OCI-LY1 (cell line): ENCODE data around the gene MEIKIN.

Experiments
- H2AFZ ChIP-seq: fragments of 200-600 bp; sonication (generic), shearing (Covaris generic); 2 replicates; pipeline ENCODE4 v1.6.0; 2014; ENCODE audit warnings: antibody characterized with exemption, mild to moderate bottlenecking, low read length
- H3F3A ChIP-seq: fragments of 200-600 bp; sonication (generic), shearing (Covaris generic); 2 replicates; pipeline ENCODE4 v1.6.0; 2014; ENCODE audit warnings: mild to moderate bottlenecking, antibody characterized with exemption, low read length, moderate library complexity; ENCODE audit not compliant: insufficient read depth
- H3K27ac ChIP-seq: fragments of 200-600 bp; sonication (generic); 2 replicates; pipeline ENCODE4 v1.5.1; 2014; ENCODE audit warnings: low read length, mixed run types, mild to moderate bottlenecking, low read depth; ENCODE audit not compliant: poor library complexity, severe bottlenecking
- H3K27me3 ChIP-seq: fragments of 200-600 bp; sonication (generic); 2 replicates; pipeline ENCODE4 v1.6.0; 2014; ENCODE audit warnings: antibody characterized with exemption, mild to moderate bottlenecking, low read length, moderate library complexity; ENCODE audit not compliant: insufficient read depth
- H3K36me3 ChIP-seq: fragments of 200-600 bp; sonication (generic); 2 replicates; pipeline ENCODE4 v1.6.1; 2014; ENCODE audit warnings: mild to moderate bottlenecking, antibody characterized with exemption, low read length, moderate library complexity, mixed read lengths; ENCODE audit not compliant: insufficient read depth
- H3K4me1 ChIP-seq: fragments of 200-600 bp; sonication (generic); 2 replicates; pipeline ENCODE4 v1.5.1; 2014; ENCODE audit warnings: mild to moderate bottlenecking, low read length, moderate library complexity; ENCODE audit not compliant: insufficient read depth, severe bottlenecking
- H3K4me2 ChIP-seq: fragments of 200-600 bp; sonication (generic), shearing (Covaris generic); 2 replicates; pipeline ENCODE4 v1.6.1; 2014; ENCODE audit warnings: low read length
- H3K4me3 ChIP-seq: fragments of 200-600 bp; sonication (generic); 2 replicates; pipeline ENCODE4 v1.5.1; 2014; ENCODE audit warnings: low read length, low read depth, mild to moderate bottlenecking, mixed read lengths; ENCODE audit not compliant: poor library complexity, severe bottlenecking
- H3K79me2 ChIP-seq: fragments of 200-600 bp; shearing (Covaris generic); 2 replicates; pipeline ENCODE4 v1.6.1; 2016; ENCODE audit warnings: mixed run types, low read length, mixed read lengths; ENCODE audit not compliant: insufficient read depth
- H3K9ac ChIP-seq: fragments of 200-600 bp; sonication (generic), shearing (Covaris generic); 2 replicates; pipeline ENCODE4 v1.6.1; 2014; ENCODE audit warnings: mild to moderate bottlenecking, low read length, mixed read lengths
- H3K9me2 ChIP-seq: fragments of 200-600 bp; sonication (generic), shearing (Covaris generic); 2 replicates; pipeline ENCODE4 v1.6.1; 2014; ENCODE audit warnings: low read depth, mild to moderate bottlenecking, low read length, mixed read lengths
- H3K9me3 ChIP-seq: fragments of 200-600 bp; shearing (Covaris generic); 2 replicates; pipeline ENCODE4 v1.6.1; 2014; ENCODE audit warnings: low read length, mixed read lengths
- H4K20me1 ChIP-seq: fragments of 200-600 bp; sonication (generic), shearing (Covaris generic); 2 replicates; pipeline ENCODE4 v1.6.0; 2016; ENCODE audit warnings: mild to moderate bottlenecking, low read length; ENCODE audit not compliant: insufficient read depth
- EZH2 ChIP-seq: fragments of 200-600 bp; sonication (generic), shearing (Covaris generic); IDR thresholded peaks from 2 replicates; pipeline ENCODE4 v1.8.0; 2017; ENCODE audit warnings: borderline replicate concordance, mixed run types, mild to moderate bottlenecking, antibody characterized with exemption, low read length, moderate library complexity, mixed read lengths
- TF ChIP-seq, protein P1 (sequence below): fragments of 200-600 bp; sonication (generic), shearing (Covaris generic); IDR thresholded peaks from 2 replicates; pipeline ENCODE4 v1.5.1; 2017; ENCODE audit warnings: mild to moderate bottlenecking, antibody characterized with exemption, low read length, moderate library complexity, mixed read lengths

MEIKIN gene

DNA sequence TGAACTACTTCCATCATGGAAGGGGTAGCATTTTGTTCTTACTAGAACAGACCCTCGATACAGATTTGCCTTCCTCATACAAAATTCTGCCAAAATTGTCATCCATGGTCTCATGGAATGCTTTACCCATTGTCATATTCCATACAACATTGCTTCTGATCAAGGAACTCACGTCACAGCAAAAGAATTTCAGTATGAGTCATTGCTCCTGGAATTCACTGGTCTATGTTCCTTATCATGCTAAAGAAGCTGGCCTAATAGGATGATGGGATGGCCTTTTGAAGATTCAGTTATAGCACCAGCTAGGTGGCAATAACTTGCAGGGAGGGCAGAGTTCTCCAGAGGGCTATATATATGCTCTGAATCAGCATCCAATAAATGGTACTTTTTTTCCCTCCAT, 130.5 kb downstream of the MEIKIN start:
- Histone ChIP-seq H2AFZ (no peak overlapping the region), H3K36me3 (no peaks in the 10 kb centered on the region), H3K4me2 (no peak overlapping the region), H3K4me3 (no peak overlapping the region), H3K27ac (no peak overlapping the region), H4K20me1 (no peaks in the 10 kb centered on the region), H3K9me2 (no peaks in the 10 kb centered on the region), H3K79me2 (no peaks in the 10 kb centered on the region), H3F3A (no peaks in the 10 kb centered on the region), H3K9me3 (no peaks in the 10 kb centered on the region), H3K4me1 (no peaks in the 10 kb centered on the region), H3K9ac (no peak overlapping the region), H3K27me3 (no peaks in the 10 kb centered on the region)
- TF ChIP-seq, protein P1, sequence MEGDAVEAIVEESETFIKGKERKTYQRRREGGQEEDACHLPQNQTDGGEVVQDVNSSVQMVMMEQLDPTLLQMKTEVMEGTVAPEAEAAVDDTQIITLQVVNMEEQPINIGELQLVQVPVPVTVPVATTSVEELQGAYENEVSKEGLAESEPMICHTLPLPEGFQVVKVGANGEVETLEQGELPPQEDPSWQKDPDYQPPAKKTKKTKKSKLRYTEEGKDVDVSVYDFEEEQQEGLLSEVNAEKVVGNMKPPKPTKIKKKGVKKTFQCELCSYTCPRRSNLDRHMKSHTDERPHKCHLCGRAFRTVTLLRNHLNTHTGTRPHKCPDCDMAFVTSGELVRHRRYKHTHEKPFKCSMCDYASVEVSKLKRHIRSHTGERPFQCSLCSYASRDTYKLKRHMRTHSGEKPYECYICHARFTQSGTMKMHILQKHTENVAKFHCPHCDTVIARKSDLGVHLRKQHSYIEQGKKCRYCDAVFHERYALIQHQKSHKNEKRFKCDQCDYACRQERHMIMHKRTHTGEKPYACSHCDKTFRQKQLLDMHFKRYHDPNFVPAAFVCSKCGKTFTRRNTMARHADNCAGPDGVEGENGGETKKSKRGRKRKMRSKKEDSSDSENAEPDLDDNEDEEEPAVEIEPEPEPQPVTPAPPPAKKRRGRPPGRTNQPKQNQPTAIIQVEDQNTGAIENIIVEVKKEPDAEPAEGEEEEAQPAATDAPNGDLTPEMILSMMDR: no peak
- TF ChIP-seq EZH2: no peak

DNA sequence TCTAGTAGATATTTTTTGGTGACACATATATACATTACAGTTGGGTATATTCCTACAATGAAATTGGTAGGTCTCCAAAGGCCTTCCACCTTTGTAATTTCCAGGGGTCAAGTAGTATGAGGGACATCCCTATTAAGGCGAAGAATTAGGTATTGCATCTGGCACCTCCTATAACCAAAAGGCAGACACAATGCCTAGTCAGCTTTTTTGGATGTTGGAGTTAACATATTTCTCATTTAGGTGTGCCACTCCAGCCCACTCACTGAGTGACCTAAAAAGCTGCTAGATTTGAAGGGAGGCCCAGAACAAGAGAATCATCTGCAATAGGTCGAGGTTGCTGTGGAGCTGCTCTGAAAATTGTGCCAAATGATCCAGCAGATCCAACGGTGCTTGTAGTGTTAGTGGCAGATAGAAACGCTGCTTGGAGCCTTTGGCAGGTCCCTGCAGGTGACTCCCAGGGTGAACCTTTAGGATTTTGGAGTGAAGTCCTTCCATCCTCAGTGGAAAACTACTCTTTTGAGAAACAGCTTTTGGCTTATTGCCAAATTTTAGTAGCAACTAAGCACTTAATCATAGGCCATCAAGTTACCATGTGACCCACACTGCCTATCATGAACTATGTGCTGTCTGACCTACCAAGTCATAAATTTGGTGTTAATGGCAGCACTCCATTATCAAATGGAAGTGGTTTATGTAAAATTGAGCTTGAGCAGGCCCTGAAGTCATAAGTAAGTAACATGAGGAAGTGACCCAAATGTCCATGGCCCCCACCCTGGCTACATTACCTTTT, 132.9 kb downstream of the MEIKIN start:
- Histone ChIP-seq H3K36me3 (no peaks in the 10 kb centered on the region), H3K9me3 (no peaks in the 10 kb centered on the region), H3K27me3 (no peaks in the 10 kb centered on the region; the same call in 1 of the 2 replicates), H3K9ac (no peak overlapping the region), H2AFZ (no peak overlapping the region), H3K9me2 (no peaks in the 10 kb centered on the region), H4K20me1 (no peaks in the 10 kb centered on the region), H3K4me3 (no peak overlapping the region), H3K4me1 (no peaks in the 10 kb centered on the region), H3K27ac (no peak overlapping the region), H3K79me2 (no peaks in the 10 kb centered on the region), H3K4me2 (no peak overlapping the region), H3F3A (no peaks in the 10 kb centered on the region)
- TF ChIP-seq, protein P1: no peak
- no peak for TF ChIP-seq EZH2

DNA sequence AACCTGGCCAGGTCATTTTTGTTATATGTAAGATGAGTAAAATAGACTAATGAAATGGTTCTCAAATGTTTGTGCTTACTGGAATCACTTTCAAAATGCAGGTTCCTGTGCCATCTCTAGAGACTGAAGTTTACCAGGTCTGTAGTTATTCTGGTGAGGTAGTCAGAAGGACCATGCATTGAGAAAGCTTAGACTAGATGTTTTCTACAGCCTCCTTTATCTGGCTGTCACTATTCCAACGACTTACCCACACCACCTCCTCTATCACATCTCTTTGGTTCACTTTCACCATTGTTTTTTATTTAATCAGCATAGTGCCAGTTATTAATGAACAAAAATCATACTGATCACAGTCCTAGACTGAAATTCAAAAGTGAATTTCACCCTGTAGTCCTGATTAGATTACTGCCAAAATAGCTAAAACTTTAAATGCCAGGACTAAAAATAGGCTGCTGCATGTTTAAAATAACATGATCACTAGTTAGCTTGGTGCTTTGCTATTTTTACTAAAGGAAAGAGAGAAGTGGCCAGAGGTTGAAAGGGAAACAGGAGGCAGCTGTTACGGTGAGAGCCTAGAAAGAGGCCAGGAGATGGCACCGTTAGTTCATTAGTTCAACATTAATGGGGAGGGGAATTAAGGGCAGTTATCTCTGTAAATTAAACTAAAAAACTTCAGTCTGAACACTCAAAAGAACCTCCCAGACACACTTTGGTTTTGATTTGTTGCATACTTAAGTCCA, 134.8 kb downstream of the MEIKIN start:
- no peaks in the 10 kb centered on the region; the same call in 1 of the 2 replicates for H3K27me3 ChIP-seq
- H3K4me3 ChIP-seq: no peak overlapping the region
- no peaks in the 10 kb centered on the region for H4K20me1 ChIP-seq
- no peak overlapping the region for H3K9ac ChIP-seq
- H3K79me2 ChIP-seq: no peaks in the 10 kb centered on the region
- TF ChIP-seq, protein P1: peak; percentile 25; the same call in 1 of the 2 replicates
- TF ChIP-seq EZH2: no peak
- H3K9me2 ChIP-seq: no peaks in the 10 kb centered on the region
- H3K27ac ChIP-seq: no peak overlapping the region
- no peaks in the 10 kb centered on the region for H3F3A ChIP-seq
- H2AFZ ChIP-seq: no peak overlapping the region
- no peaks in the 10 kb centered on the region for H3K9me3 ChIP-seq
- H3K4me2 ChIP-seq: no peak overlapping the region
- no peaks in the 10 kb centered on the region for H3K36me3 ChIP-seq
- H3K4me1 ChIP-seq: no peaks in the 10 kb centered on the region
